ENCODE measurements around the gene RTP5. TPM values are rescaled to one million over a fixed set of nuclear protein-coding genes. Genes with fewer than 3 reads are reported as not detected.
"Not testable (repeated sequence)": the region's sequence is repeated elsewhere in the genome, so short reads cannot be mapped to it uniquely, and the experiment has no call there.

The RTP5 gene
- total and polyA plus RNA-seq, 10 donors, result 0.34 to 2.2 (median 0.86) TPM

DNA sequence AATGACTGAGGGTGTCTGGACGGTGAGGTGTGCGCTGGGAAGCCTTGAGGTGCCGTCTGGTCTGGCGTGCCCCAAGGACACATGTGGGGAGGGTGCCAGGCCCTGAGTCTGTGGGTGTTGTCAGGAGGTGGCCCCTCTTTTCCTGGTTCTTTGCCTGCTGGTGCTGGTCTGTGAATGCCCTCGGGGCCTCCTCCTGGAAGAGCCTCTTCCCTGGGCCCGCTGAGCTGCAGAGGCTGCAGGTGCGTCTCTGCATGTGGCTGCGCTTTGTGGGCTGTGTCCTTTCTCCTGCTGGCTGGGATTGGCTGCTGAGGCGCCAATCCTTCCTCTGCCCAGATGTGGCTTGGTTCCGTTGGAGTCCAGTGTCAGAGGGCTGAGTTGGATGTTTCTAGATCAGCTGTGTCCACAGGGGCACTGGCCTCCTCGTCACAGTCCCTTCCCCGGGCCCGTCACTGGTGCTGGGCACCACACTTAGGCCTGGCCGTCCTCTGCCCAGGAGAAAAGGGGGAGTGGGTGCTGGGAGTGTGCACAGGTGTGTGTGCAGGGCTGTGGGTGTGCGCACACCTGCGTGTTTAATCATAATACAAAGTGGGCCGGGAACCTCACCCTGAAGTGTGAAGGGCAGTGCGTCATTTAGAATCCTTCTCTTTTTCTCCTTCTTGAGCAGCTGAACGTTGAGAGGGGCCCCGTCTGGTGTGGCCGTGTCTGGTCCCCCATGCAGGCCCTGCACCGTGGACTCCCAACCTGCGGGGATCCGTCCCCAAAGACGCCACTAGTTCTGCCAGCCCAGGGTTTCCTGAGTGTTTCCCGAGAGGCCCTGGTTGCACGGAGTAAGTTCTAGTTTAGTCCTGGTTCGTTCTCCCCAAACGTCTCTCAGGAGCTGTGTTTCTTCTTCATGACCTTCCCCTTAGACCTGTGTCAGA is 35.5 kb downstream of the RTP5 start:
- H3K4me3 ChIP-seq, result no peak overlapping the region
- H3K9me3 ChIP-seq, result no peaks in the 10 kb centered on the region
- peaks cover 0 to 20% (median 5%) of the 10 kb centered on the region in 6 donors for H3K4me1 ChIP-seq
- no peaks in the 10 kb centered on the region for H3K27me3 ChIP-seq (replicated peaks in 1 of 7)
- no peak for TF ChIP-seq POLR2A (IDR thresholded peaks at IDR 0.05)
- TF ChIP-seq, protein P1, sequence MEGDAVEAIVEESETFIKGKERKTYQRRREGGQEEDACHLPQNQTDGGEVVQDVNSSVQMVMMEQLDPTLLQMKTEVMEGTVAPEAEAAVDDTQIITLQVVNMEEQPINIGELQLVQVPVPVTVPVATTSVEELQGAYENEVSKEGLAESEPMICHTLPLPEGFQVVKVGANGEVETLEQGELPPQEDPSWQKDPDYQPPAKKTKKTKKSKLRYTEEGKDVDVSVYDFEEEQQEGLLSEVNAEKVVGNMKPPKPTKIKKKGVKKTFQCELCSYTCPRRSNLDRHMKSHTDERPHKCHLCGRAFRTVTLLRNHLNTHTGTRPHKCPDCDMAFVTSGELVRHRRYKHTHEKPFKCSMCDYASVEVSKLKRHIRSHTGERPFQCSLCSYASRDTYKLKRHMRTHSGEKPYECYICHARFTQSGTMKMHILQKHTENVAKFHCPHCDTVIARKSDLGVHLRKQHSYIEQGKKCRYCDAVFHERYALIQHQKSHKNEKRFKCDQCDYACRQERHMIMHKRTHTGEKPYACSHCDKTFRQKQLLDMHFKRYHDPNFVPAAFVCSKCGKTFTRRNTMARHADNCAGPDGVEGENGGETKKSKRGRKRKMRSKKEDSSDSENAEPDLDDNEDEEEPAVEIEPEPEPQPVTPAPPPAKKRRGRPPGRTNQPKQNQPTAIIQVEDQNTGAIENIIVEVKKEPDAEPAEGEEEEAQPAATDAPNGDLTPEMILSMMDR (IDR thresholded peaks at IDR 0.05 in 8 of 11, conservative IDR thresholded peaks at IDR 0.05 in 3 of 11), result no peak
- no peak for TF ChIP-seq POLR2AphosphoS5 (IDR thresholded peaks at IDR 0.05)
- intact Hi-C loops (cut with DNase I; ENCODE audit: low total_unique reads), result no loop called here
- peak; percentile 54 for DNase-seq
- H3K27ac ChIP-seq, result no peak overlapping the region
- H3K36me3 ChIP-seq, result peaks cover 0 to 41% (median 0%) of the 10 kb centered on the region in 6 donors
- WGBS, 5 donors, result 86 to 94% (median 88%) methylated on average over 26 to 29 of the region's 29 CpGs

DNA sequence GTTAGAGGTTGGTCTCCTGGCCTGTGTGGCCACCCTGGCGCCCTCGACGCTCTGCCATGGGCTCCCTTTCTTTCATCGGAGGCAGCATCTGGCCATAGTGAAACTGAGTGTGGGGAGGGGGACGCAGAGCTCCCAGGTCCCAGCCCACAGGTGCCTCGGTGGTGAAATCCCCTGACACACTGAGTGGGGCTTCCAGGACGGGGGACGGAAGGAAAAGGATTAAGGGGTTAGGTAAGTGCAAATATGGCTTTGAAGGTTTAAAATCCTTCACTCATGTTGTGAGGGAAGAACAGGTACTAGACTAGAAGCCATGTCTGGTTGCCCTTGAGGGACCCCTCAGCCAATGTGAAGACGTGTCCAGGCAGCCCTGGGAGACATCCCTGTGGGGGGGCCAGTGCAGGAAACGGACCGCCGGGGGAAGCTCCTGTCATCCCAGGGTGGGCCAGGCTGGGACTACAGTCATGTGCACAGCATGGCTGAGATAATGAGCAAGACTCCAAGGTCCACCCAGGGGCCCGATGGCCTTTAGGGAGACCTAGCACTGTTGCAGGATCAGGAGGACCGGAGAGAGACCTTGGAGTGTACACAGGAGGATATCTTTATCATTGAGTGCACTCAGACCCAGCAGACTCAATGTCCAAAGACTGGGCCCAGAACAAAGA is 36.3 kb downstream of the RTP5 start:
- 90 to 93% (median 92%) methylated on average over 14 of the region's 14 CpGs for WGBS, 5 donors
- DNase-seq, result peak; percentile 62
- TF ChIP-seq POLR2A (IDR thresholded peaks at IDR 0.05) (no peak), POLR2AphosphoS5 (IDR thresholded peaks at IDR 0.05) (no peak)
- TF ChIP-seq, protein P1 (IDR thresholded peaks at IDR 0.05 in 8 of 11, conservative IDR thresholded peaks at IDR 0.05 in 3 of 11), result no peak

DNA sequence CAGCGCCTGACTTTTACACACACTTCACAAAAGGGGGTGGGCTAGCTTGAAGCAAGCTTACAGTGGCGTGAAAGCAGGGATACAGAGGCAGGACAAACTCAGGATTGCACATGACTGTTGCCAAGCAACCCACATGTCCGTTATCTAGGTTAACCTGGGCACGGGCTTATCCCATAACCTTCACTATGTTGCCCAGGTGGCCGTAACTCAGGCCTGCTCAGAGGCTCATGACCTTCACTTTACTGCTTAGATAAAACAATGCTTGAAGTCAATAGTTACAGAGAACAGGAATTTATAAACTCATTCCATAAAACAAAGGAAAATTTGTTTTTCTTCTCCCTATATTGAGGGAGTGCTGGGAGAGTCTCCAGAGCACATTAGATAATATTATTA is 36.8 kb downstream of the RTP5 start:
- H3K4me3 ChIP-seq; H3K27me3 ChIP-seq (replicated peaks in 1 of 7); H3K27ac ChIP-seq; DNase-seq; intact Hi-C loops (cut with DNase I; ENCODE audit: low total_unique reads); H3K9me3 ChIP-seq: not testable (repeated sequence)
- peaks cover 0 to 44% (median 2%) of the 10 kb centered on the region in 6 donors for H3K36me3 ChIP-seq
- 91 to 96% (median 94%) methylated on average over 5 of the region's 5 CpGs for WGBS, 5 donors
- peaks cover 0 to 12% (median 0%) of the 10 kb centered on the region in 6 donors for H3K4me1 ChIP-seq

More for the DNA sequence above, 36.3 kb downstream of the RTP5 start:
- Histone ChIP-seq H3K4me3 (no peak overlapping the region), H3K27ac (no peak overlapping the region), H3K27me3 (replicated peaks in 1 of 7) (no peaks in the 10 kb centered on the region), H3K36me3 (peaks cover 0 to 45% (median 2%) of the 10 kb centered on the region in 6 donors), H3K9me3 (no peaks in the 10 kb centered on the region), H3K4me1 (peaks cover 0 to 17% (median 2%) of the 10 kb centered on the region in 6 donors)
- intact Hi-C loops (cut with DNase I; ENCODE audit: low total_unique reads), result no loop called here

DNA sequence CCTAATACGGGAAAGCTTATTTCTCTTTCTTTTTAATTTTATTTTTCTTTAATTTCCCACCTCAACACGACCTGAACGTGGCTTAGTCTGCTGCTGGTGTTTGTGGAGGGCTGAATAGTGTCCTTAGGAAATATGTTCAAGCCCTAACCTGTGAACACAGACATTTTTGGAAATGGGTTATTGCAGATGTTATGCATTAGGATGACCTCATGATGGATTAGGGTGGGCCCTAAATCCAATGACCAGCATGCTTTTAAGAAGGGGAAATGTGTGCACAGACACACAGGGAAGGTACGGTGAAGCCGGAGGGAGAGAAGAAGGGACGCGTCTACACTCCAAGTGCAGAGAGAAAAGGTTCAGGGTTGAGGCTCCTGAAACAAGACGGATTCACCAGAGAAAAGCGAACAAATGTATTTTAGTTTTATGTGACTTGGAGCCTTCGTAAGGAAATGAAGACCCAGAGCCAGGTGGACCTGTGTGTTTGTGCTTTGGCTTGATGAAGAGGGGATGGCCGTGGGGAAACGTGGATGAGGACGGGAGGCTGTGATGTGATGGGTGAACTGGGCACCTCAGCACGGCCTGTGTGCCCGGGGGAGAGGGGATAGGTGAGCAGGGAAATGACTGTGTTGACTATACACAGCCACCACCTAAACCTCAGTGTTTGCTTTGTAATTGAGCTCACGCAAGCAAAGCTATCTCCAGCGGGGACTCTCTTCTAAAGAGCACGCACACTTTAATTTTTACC is 37.5 kb downstream of the RTP5 start:
- no peak overlapping the region for H3K4me3 ChIP-seq
- 92 to 97% (median 93%) methylated on average over 18 of the region's 18 CpGs for WGBS, 5 donors
- H3K36me3 ChIP-seq, result peaks cover 0 to 44% (median 2%) of the 10 kb centered on the region in 6 donors
- TF ChIP-seq, protein P1 (IDR thresholded peaks at IDR 0.05 in 8 of 11, conservative IDR thresholded peaks at IDR 0.05 in 3 of 11), result no peak
- peaks cover 0 to 6% (median 0%) of the 10 kb centered on the region in 6 donors for H3K4me1 ChIP-seq
- H3K27me3 ChIP-seq (replicated peaks in 1 of 7), result no peaks in the 10 kb centered on the region
- intact Hi-C loops (cut with DNase I; ENCODE audit: low total_unique reads), result no loop called here
- H3K27ac ChIP-seq, result no peak overlapping the region
- DNase-seq, result peak; percentile 42
- peaks cover 0 to under 1% (median 0%) of the 10 kb centered on the region in 8 donors for H3K9me3 ChIP-seq

DNA sequence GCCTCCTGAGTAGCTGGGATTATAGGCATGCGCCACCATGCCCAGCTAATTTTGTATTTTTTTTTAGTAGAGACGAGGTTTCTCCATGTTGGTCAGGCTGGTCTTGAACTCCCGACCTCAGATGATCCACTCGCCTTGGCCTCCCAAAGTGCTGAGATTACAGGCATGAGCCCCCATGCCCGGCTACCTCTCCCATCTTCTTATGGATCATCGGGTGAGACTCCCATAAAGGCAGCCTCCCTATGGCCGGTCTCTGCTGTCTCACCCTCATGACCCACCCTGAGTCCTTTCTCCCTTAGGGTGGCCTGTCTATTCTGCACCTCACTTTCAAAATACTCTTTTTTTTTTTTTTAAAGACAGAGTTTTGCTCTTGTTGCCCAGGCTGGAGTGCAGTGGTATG is 38.3 kb downstream of the RTP5 start:
- H3K27ac ChIP-seq; H3K9me3 ChIP-seq; H3K27me3 ChIP-seq (replicated peaks in 1 of 7); intact Hi-C loops (cut with DNase I; ENCODE audit: low total_unique reads); H3K4me1 ChIP-seq; H3K4me3 ChIP-seq: not testable (repeated sequence)
- WGBS, 5 donors, result 89 to 96% (median 94%) methylated on average over 7 of the region's 7 CpGs
- peaks cover 0 to 42% (median 2%) of the 10 kb centered on the region in 6 donors for H3K36me3 ChIP-seq
- DNase-seq, result peak; percentile 33
